Measurements from ENCODE around the gene TNNT3. TPM values are rescaled to one million over a fixed set of nuclear protein-coding genes. Genes with fewer than 3 reads are reported as not detected.

The TNNT3 gene
- total RNA-seq, 1 experiment from 2014 or later = 0.71 TPM

DNA sequence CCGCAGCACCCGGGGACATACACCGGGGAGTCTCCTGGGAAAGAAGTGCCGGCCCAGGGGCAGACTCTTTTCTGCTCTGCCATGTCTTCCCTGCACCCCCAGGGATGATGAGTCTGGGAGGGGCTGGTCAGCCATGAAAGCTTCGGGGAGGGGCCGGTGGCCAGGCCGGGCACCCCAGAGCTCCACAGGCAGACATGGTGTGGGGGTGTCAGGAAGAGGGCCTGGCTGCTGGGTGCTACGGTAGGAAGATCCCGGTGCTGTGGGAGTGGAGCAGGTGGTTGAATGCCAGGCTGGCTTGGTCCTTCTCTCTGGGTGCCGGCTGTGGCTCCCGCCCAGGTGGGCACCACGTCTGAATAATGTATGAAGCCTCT, 49.2 kb upstream of the TNNT3 start:
- TF ChIP-seq ZNF274 (IDR thresholded peaks at IDR 0.05; ENCODE audit: low read depth, low read length) = no peak
- TF ChIP-seq CTCF (IDR thresholded peaks at IDR 0.05 in 2 of 3, conservative IDR thresholded peaks at IDR 0.05 in 1 of 3; ENCODE audit: borderline replicate concordance in 1 of 3, insufficient read depth in 1 of 3, low read depth in 2 of 3, low read length in 2 of 3) = no peak
- no peak for TF ChIP-seq SP1 (IDR thresholded peaks at IDR 0.05; ENCODE audit: low read depth)
- no peak for TF ChIP-seq EZH2phosphoT487 (IDR thresholded peaks at IDR 0.05; ENCODE audit: borderline replicate concordance)
- no peak for TF ChIP-seq FOSL1 (IDR thresholded peaks at IDR 0.05; ENCODE audit: low read depth)
- no peak for TF ChIP-seq EZH2 (IDR thresholded peaks at IDR 0.05)
- TF ChIP-seq, protein P1, sequence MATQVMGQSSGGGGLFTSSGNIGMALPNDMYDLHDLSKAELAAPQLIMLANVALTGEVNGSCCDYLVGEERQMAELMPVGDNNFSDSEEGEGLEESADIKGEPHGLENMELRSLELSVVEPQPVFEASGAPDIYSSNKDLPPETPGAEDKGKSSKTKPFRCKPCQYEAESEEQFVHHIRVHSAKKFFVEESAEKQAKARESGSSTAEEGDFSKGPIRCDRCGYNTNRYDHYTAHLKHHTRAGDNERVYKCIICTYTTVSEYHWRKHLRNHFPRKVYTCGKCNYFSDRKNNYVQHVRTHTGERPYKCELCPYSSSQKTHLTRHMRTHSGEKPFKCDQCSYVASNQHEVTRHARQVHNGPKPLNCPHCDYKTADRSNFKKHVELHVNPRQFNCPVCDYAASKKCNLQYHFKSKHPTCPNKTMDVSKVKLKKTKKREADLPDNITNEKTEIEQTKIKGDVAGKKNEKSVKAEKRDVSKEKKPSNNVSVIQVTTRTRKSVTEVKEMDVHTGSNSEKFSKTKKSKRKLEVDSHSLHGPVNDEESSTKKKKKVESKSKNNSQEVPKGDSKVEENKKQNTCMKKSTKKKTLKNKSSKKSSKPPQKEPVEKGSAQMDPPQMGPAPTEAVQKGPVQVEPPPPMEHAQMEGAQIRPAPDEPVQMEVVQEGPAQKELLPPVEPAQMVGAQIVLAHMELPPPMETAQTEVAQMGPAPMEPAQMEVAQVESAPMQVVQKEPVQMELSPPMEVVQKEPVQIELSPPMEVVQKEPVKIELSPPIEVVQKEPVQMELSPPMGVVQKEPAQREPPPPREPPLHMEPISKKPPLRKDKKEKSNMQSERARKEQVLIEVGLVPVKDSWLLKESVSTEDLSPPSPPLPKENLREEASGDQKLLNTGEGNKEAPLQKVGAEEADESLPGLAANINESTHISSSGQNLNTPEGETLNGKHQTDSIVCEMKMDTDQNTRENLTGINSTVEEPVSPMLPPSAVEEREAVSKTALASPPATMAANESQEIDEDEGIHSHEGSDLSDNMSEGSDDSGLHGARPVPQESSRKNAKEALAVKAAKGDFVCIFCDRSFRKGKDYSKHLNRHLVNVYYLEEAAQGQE (IDR thresholded peaks at IDR 0.05; ENCODE audit: low read depth) = no peak
- TF ChIP-seq TCF7L2 (IDR thresholded peaks at IDR 0.05; ENCODE audit: borderline replicate concordance, extremely low read depth, insufficient read depth, insufficient read length) = no peak
- no peak for TF ChIP-seq ZFX (IDR thresholded peaks at IDR 0.05)
- TF ChIP-seq YY1 (IDR thresholded peaks at IDR 0.05; ENCODE audit: extremely low read depth, insufficient replicate concordance, low read depth, low read length) = no peak
- ChIA-PET RAD21 (ENCODE audit: low non-redundant PET in 1 of 2, low total read pairs in 2 of 2, uncharacterized antibody in 2 of 2, unreplicated experiment in 2 of 2) (no interaction called here), CTCF (no interaction called here), POLR2A (no interaction called here)
- Histone ChIP-seq H3K4me3 (replicated peaks in 1 of 2; ENCODE audit: low read depth in 1 of 2, low read length in 2 of 2) (no peak overlapping the region), H3K27ac (ENCODE audit: low read depth, low read length) (no peak overlapping the region), H3K36me3 (ENCODE audit: control insufficient read depth in 1 of 2, insufficient read depth in 2 of 2, low read length in 2 of 2) (no peaks in the 10 kb centered on the region), H3K9me2 (ENCODE audit: insufficient read depth) (no peaks in the 10 kb centered on the region), H3K4me1 (ENCODE audit: control insufficient read depth in 1 of 2, insufficient read depth in 2 of 2, low read length in 2 of 2) (no peaks in the 10 kb centered on the region; a peak in 1 of 4 replicates), H2AFZ (ENCODE audit: low read depth, low read length, poor library complexity, severe bottlenecking) (no peak overlapping the region), H3K9ac (ENCODE audit: low read length) (no peak overlapping the region), H3K79me2 (ENCODE audit: insufficient read depth, low read length) (no peaks in the 10 kb centered on the region), H3K9me3 (ENCODE audit: control insufficient read depth in 1 of 2, insufficient read depth in 1 of 2, low read depth in 1 of 2, low read length in 2 of 2) (no peaks in the 10 kb centered on the region), H4K20me1 (ENCODE audit: insufficient read depth) (no peaks in the 10 kb centered on the region), H3K27me3 (ENCODE audit: insufficient read depth, low read length) (no peaks in the 10 kb centered on the region), H3K4me2 (ENCODE audit: low read length) (no peak overlapping the region)
- no TSS peak for BruUV-seq (replicated peaks)
- ATAC-seq (no peak), DNase-seq (ENCODE audit: low read depth, low spot score) (no peak)
- intact Hi-C loops (cut with micrococcal nuclease) = no loop called here
